Measurements from ENCODE around the gene ITGBL1.

The ITGBL1 gene

DNA sequence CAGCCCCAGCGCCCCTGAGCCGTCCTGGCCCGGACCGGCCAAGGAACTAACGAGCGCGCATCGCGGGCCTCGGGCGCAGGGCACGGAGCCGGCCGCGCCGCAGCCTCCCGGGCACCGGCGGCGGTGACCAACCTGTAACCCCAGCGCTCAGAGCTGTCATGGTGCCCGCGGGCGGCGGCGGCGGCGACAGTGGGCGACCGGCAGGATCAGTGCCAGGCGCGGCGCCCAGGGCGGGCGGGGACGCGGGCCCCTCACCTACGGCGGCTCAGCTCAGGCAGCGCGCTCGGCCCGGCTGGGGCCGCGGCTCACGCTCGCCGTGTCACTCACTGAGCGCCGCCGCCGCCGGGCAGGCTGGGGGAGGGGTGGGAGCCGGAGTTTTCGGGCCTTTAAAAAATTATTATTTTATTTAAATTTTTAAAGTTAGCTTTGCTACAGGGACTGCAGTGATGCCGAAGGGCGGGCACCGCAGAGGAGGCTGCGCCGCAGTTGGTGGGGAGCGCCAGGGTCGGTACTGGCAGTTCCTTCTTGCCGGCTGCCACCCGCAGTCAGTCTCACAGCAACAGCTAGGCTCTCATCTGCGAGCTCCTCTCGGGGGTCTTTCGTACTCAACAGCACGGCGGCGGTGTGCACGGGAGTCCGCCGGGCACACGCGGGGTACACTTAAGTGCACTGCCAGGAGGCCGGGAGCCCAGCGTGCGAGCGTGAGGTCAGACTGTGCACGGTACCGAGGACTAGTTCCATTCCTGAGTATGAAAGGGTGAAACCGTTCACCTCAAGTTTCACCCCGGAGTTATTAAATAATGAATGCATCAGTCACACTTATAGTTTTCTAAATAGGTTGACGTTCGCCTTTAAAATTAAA, 36.1 kb upstream of the ITGBL1 start, which contains the start of gene NALCN:
Gene NALCN, minus strand, starts transcription at position 328 of the 862 bp plus-strand sequence. CDS start 17,382 bp downstream, outside the sequence.
- Histone ChIP-seq H3K27ac (peak within 1 kb of the TSS; percentile 55 to 83), H3K4me3 (peak within 1 kb of the TSS; percentile 76)
- peak; percentile 77 for DNase-seq (ENCODE audit: low spot score)
- TF ChIP-seq, protein P1, sequence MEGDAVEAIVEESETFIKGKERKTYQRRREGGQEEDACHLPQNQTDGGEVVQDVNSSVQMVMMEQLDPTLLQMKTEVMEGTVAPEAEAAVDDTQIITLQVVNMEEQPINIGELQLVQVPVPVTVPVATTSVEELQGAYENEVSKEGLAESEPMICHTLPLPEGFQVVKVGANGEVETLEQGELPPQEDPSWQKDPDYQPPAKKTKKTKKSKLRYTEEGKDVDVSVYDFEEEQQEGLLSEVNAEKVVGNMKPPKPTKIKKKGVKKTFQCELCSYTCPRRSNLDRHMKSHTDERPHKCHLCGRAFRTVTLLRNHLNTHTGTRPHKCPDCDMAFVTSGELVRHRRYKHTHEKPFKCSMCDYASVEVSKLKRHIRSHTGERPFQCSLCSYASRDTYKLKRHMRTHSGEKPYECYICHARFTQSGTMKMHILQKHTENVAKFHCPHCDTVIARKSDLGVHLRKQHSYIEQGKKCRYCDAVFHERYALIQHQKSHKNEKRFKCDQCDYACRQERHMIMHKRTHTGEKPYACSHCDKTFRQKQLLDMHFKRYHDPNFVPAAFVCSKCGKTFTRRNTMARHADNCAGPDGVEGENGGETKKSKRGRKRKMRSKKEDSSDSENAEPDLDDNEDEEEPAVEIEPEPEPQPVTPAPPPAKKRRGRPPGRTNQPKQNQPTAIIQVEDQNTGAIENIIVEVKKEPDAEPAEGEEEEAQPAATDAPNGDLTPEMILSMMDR (IDR thresholded peaks at IDR 0.05): no peak

DNA sequence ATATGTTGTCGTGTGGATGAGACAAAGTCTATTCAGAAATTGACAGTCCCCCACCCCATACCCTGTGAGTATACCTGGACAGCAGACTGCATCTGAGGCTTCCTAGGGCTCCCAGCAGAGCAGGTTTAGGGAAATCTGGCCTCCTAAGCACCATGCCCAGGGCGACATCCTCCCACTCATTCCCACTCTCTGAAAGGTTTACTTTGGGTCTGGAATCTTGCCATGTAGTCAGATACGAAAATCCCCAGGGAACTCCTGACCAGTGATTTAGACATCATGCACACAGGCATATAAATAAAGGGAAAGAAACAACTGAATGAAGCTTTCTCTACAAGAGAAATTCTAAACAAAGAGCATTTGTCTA, 35.5 kb upstream of the ITGBL1 start:
- Histone ChIP-seq H3K4me3 (peak overlapping the region; percentile 76), H3K27ac (peak overlapping the region in 1 of 2 donors; percentile 83)
- TF ChIP-seq, protein P1 (IDR thresholded peaks at IDR 0.05): no peak
- no peak for DNase-seq (ENCODE audit: low spot score)

DNA sequence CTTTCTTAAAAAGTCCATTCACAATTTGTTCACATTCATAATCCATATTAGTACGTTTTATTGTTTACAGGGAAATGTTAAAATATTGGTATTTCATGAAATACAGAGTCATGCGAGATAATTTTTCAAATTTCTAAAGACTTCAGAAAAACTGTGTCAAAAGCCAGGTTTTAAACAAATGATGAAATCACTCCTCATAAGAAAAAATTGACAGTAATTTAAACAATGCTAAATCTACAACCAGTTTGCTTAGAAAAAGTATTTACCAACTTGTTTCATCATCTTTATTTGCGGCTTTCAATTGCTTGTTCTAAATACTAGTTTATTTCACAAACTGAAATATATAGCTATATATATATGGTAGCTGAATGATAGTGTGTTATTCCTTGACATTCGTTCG, 35.0 kb upstream of the ITGBL1 start:
- DNase-seq (ENCODE audit: low spot score): no peak
- no peak overlapping the region for H3K27ac ChIP-seq
- TF ChIP-seq, protein P1 (IDR thresholded peaks at IDR 0.05): no peak

DNA sequence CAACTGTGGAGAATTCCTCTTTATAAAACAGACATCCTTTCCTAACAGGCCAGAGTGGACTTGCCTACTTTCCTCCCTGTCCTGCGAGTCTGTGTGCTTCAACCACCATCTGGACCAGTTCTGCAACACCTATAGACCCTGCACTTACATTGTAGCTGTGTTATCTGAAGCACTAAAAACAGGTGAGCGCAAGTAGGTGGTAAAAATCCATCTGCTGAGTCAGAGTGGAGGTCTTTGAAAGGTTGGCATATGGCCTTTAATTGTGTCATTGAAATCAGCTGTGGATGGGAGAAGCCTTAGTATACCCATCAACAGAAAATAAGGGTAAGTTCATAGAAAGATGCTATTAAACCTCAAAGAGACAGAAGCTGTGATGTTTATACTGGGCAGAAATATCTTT, 28.6 kb upstream of the ITGBL1 start:
- Histone ChIP-seq H3K27ac (peak overlapping the region in 1 of 2 donors; percentile 16), H3K4me3 (no peak overlapping the region)
- TF ChIP-seq, protein P1 (IDR thresholded peaks at IDR 0.05): no peak
- DNase-seq (ENCODE audit: low spot score): no peak

More for the DNA sequence above, 35.0 kb upstream of the ITGBL1 start:
- no peak overlapping the region for H3K4me3 ChIP-seq

DNA sequence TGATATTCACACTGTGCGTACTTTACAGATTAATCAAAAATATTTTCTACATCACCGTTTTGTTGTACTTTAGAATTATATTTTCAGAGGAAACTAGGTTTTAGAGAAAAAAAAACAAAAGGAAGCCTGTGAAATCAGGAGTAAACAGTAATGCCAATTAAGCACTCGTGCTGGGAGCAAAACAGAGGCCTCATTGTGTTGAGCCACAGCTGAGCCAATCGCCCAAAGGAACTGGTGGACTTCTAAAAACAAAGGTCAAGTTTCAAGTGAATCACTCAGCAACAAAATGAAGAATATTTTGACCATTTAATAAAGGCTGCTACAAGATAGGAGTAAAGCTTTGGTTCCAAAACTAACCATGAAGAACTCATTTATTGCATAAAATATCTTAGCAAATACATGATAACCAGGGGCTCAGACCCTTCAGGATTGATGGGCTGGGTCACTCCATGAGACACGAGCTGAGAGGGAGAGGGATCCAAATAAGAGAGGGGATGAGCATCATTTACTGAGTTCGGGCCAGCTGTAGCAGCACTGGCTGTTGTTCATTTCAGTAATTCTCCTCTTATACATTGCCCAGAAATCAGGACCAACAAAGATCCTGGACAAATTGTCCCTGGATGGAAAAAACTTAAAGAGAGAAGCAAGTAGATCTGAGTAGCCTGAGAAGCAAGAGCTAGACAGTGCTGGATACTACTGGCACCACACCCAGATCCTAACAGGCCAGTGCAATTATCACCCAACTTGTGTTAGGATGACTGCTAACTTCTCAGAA, 27.9 kb upstream of the ITGBL1 start:
- Histone ChIP-seq H3K4me3 (no peak overlapping the region), H3K27ac (peak overlapping the region in 1 of 2 donors; percentile 39)
- DNase-seq (ENCODE audit: low spot score): no peak
- TF ChIP-seq, protein P1 (IDR thresholded peaks at IDR 0.05): no peak

DNA sequence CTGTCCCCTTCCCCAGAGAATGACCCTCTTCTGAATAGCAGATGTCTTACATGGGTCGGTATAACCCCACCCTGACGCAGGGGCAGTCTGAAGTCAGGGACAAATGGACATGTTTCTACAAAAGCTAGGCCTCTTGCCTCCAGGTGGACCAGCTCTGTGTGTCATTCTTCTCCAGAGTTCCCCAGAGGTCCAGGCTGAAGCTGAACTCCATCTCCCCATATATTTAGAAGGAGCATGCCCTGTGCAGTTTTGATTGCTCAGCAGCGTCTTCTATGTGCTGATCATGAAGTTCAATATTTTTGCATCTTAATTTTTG, 27.4 kb upstream of the ITGBL1 start:
- peak overlapping the region in 1 of 2 donors; percentile 39 for H3K27ac ChIP-seq
- DNase-seq (ENCODE audit: low spot score): no peak
- H3K4me3 ChIP-seq: no peak overlapping the region
- TF ChIP-seq, protein P1 (IDR thresholded peaks at IDR 0.05): no peak
